ENCODE results near the gene TXNL1.
"Not testable (repeated sequence)": the region's sequence is repeated elsewhere in the genome, so short reads cannot be mapped to it uniquely, and the experiment has no call there.

Gene TXNL1

GRCh38 chr18:56638232-56639103 lies at the start of gene TXNL1:
TSS of gene TXNL1 (minus strand) at chr18:56638592. CDS start at chr18:56638440, 152 bp downstream.
- peak; percentile 99 for DNase-seq

GRCh38 chr18:56684277-56684676 lies 45.9 kb upstream of the TXNL1 start:
- no peak for DNase-seq

GRCh38 chr18:56678836-56679565 lies 40.6 kb upstream of the TXNL1 start:
- no peak for DNase-seq

GRCh38 chr18:56676639-56677038 lies 38.2 kb upstream of the TXNL1 start:
- no peak for DNase-seq

- no peak for DNase-seq
Observed at GRCh38 chr18:56672981-56673380, 34.6 kb upstream of the TXNL1 start.

- no peak for DNase-seq
Observed at GRCh38 chr18:56672391-56672790, 34.0 kb upstream of the TXNL1 start.

GRCh38 chr18:56662902-56663301 lies 24.5 kb upstream of the TXNL1 start:
- no peak for DNase-seq

GRCh38 chr18:56662502-56662901 lies 24.1 kb upstream of the TXNL1 start:
- DNase-seq, result no peak

GRCh38 chr18:56662063-56662408 lies 23.6 kb upstream of the TXNL1 start:
- DNase-seq, result no peak

GRCh38 chr18:56661360-56662062 lies 23.1 kb upstream of the TXNL1 start:
- no peak for DNase-seq

- no peak for DNase-seq
Observed at GRCh38 chr18:56660655-56661054, 22.3 kb upstream of the TXNL1 start.

- no peak for DNase-seq
Observed at GRCh38 chr18:56659111-56659510, 20.7 kb upstream of the TXNL1 start.

GRCh38 chr18:56658261-56658660 lies 19.9 kb upstream of the TXNL1 start:
- DNase-seq, result no peak

GRCh38 chr18:56654280-56654679 lies 15.9 kb upstream of the TXNL1 start:
- DNase-seq, result not testable (repeated sequence)

- no peak for DNase-seq
Observed at GRCh38 chr18:56652802-56653201, 14.4 kb upstream of the TXNL1 start.

GRCh38 chr18:56651771-56652092 lies 13.3 kb upstream of the TXNL1 start:
- DNase-seq, result no peak

GRCh38 chr18:56650944-56651770 lies 12.8 kb upstream of the TXNL1 start, which contains the start of gene WDR7:
TSS of gene WDR7 (plus strand) at chr18:56651359. CDS start at chr18:56672516, 21,157 bp downstream.
- peak; percentile 93 for DNase-seq

- DNase-seq, result no peak
Observed at GRCh38 chr18:56649996-56650395, 11.6 kb upstream of the TXNL1 start.

GRCh38 chr18:56647951-56648893 lies 9.8 kb upstream of the TXNL1 start:
- DNase-seq, result no peak

- no peak for DNase-seq
Observed at GRCh38 chr18:56647071-56647470, 8.7 kb upstream of the TXNL1 start.

- DNase-seq, result no peak
Observed at GRCh38 chr18:56645415-56646016, 7.1 kb upstream of the TXNL1 start.
